GM10248 (cell line): Measurements from ENCODE around the gene KISS1.

Source experiments
- CTCF ChIA-PET: fragments of 300-600 bp; sonication (Branson Sonifier 250); formaldehyde crosslinking; extraction: SDS; loops from one replicate; lab custom pipeline; 2021; ENCODE audit warnings: antibody characterized with exemption; lab: Yijun Ruan, JAX
- POLR2A ChIA-PET: fragments of 350-650 bp; sonication (Branson Sonifier 250); formaldehyde crosslinking; extraction: SDS; loops from one replicate; lab custom pipeline; 2020; ENCODE audit warnings: antibody characterized with exemption; lab: Yijun Ruan, JAX
- DNase-seq: peaks from one replicate; pipeline ENCODE4 v3.0.0; 2012; ENCODE audit errors: extremely low spot score
- TF ChIP-seq, protein P1 (sequence below): IDR thresholded peaks from 2 replicates; pipeline ENCODE4 v1.5.1; 2012; ENCODE audit warnings: mild to moderate bottlenecking, low read depth; ENCODE audit errors: extremely low read depth, missing control alignments, control extremely low read depth

Gene KISS1

GRCh38 chr1:204218552-204218951, 22.3 kb upstream of the KISS1 start:
- TF ChIP-seq, protein P1, sequence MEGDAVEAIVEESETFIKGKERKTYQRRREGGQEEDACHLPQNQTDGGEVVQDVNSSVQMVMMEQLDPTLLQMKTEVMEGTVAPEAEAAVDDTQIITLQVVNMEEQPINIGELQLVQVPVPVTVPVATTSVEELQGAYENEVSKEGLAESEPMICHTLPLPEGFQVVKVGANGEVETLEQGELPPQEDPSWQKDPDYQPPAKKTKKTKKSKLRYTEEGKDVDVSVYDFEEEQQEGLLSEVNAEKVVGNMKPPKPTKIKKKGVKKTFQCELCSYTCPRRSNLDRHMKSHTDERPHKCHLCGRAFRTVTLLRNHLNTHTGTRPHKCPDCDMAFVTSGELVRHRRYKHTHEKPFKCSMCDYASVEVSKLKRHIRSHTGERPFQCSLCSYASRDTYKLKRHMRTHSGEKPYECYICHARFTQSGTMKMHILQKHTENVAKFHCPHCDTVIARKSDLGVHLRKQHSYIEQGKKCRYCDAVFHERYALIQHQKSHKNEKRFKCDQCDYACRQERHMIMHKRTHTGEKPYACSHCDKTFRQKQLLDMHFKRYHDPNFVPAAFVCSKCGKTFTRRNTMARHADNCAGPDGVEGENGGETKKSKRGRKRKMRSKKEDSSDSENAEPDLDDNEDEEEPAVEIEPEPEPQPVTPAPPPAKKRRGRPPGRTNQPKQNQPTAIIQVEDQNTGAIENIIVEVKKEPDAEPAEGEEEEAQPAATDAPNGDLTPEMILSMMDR, result no peak
- POLR2A ChIA-PET, result no interaction called here
- CTCF ChIA-PET, result interaction anchor here (1.2 to 1.7 kb wide), 3 partner anchors 9 to 13 kb away, joined by 3 to 4 read pairs (median 3); no protein-coding TSS in a partner anchor
- no peak for DNase-seq

- no peak for DNase-seq
- CTCF ChIA-PET, result interaction anchor here (1.0 to 1.2 kb wide), 2 partner anchors 8 to 10 kb away, joined by 3 read pairs; no protein-coding TSS in a partner anchor
- TF ChIP-seq, protein P1, result no peak
- POLR2A ChIA-PET, result no interaction called here
Observed at GRCh38 chr1:204217648-204218000, 21.3 kb upstream of the KISS1 start.

DNA sequence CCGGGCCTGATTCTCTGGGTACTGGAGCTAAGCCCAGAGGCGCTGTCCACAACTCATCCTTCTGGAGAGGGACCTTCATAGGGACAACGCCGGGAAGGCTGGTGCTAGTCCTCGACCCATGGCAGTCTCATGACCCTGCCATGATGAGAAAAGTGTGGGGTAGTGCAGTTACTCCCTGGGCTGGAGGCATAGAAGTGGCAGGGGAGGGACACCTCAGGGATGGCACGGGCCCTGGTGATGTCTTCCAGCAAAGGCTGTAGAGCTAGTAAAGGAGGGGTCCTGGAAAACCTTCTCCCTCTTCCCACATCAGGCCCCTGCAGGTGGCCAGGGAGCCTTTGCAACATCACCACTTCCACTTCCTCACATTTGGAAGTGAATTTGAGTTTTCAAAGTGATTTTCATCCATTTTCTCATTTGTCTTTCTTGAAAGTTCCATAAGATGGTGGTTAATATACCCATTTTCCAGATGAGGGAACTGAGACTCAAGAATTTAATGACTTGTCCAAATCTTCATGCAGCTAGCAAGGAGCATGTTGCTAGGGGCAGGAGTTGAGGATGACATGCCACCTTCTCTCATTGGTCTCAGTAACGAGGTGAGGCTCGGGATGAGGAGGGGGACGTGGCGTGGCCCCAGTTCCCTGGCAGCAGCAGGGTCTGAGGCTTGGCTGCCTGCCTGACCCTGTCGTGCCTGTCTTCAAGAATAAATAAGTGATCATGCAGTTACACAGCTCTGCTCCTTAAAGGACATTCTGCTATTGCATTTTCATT, 20.8 kb upstream of the KISS1 start:
- ChIA-PET CTCF (interaction anchor here (1.0 to 1.8 kb wide), 3 partner anchors 8 to 10 kb away, joined by 3 to 8 read pairs (median 3); no protein-coding TSS in a partner anchor), POLR2A (no interaction called here)
- DNase-seq, result no peak
- TF ChIP-seq, protein P1, result no peak

DNA sequence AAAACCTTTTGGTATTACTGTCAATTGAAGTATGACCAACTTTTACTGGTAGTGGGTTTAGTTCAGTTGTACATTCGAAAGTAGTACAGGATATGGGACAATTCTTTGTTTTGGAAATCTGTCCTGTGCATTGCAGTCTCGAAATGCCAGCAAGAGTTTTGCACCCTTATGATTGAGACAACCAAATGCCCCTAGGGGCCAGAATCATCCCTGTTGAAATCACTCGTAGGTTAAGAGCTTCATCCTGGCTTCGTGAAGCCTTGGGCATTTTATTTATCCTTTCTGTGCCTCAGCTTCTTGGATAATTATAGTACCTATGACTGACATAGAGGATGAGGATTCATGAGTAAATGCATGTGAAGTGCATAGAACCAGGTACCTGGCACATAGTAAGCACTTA, 19.9 kb upstream of the KISS1 start:
- DNase-seq, result no peak
- CTCF ChIA-PET, result interaction anchor here (0.7 to 1.8 kb wide), 3 partner anchors 9 to 147 kb away, joined by 3 to 8 read pairs (median 3); no protein-coding TSS in a partner anchor
- TF ChIP-seq, protein P1, result no peak
- POLR2A ChIA-PET, result no interaction called here

GRCh38 chr1:204213668-204214662, 17.7 kb upstream of the KISS1 start, which contains the start of gene GOLT1A:
GOLT1A (minus strand) TSS chr1:204213988; CDS start chr1:204213906, 82 bp downstream.
- ChIA-PET POLR2A (no interaction called here), CTCF (interaction anchor here (1.0 to 1.7 kb wide), 5 partner anchors 17 to 185 kb away, joined by 3 to 8 read pairs (median 4); partner anchors contain the start of gene REN)
- TF ChIP-seq, protein P1, result no peak
- DNase-seq, result peak; percentile 82

GRCh38 chr1:204212715-204213114, 16.4 kb upstream of the KISS1 start:
- ChIA-PET POLR2A (no interaction called here), CTCF (no interaction called here)
- no peak for DNase-seq
- TF ChIP-seq, protein P1, result no peak
